ENCODE measurements around the gene PTPN4. TPM values are rescaled to one million over a fixed set of nuclear protein-coding genes. Genes with fewer than 3 reads are reported as not detected.

The PTPN4 gene
- total RNA-seq, 6 donors from 2014 or later = 15.3 to 112 (median 35.9) TPM

- no peak for TF ChIP-seq CTCF (IDR thresholded peaks at IDR 0.05)
- TF ChIP-seq EP300 (IDR thresholded peaks at IDR 0.05) = no peak
- TF ChIP-seq POLR2A (IDR thresholded peaks at IDR 0.05) = no peak
- TF ChIP-seq POLR2AphosphoS5 (IDR thresholded peaks at IDR 0.05) = no peak
- Histone ChIP-seq H3K9me3 (no peaks in the 10 kb centered on the region), H3K4me1 (peaks cover under 1 to 12% (median 10%) of the 10 kb centered on the region in 4 donors), H3K4me3 (peak overlapping the region in 3 of 4 donors; percentile 68 to 96 (median 86)), H3K27ac (peak overlapping the region in 2 of 4 donors; percentile 17 to 88), H3K36me3 (no peaks in the 10 kb centered on the region), H3K27me3 (no peaks in the 10 kb centered on the region)
- ATAC-seq (ENCODE audit: low FRiP score in 2 of 2) = no peak
- 60 to 65% methylated on average over 8 of the region's 8 CpGs for WGBS, 2 donors
- no peak for DNase-seq
Measured at GRCh38 chr2:120014226-120014980, 254.7 kb downstream of the PTPN4 start.

- H3K36me3 ChIP-seq = peaks cover 0 to 3% (median 0%) of the 10 kb centered on the region in 4 donors
- no peaks in the 10 kb centered on the region for H3K9me3 ChIP-seq
- WGBS, 2 donors = 79 to 81% methylated on average over 3 of the region's 3 CpGs
- H3K27ac ChIP-seq = peak overlapping the region in 1 of 4 donors; percentile 17
- TF ChIP-seq POLR2AphosphoS5 (IDR thresholded peaks at IDR 0.05) (no peak), EP300 (IDR thresholded peaks at IDR 0.05) (no peak), POLR2A (IDR thresholded peaks at IDR 0.05) (no peak), CTCF (IDR thresholded peaks at IDR 0.05) (no peak)
- H3K4me3 ChIP-seq = no peak overlapping the region
- H3K27me3 ChIP-seq = no peaks in the 10 kb centered on the region
- H3K4me1 ChIP-seq = peaks cover 3 to 16% (median 10%) of the 10 kb centered on the region in 4 donors
- DNase-seq (no peak), ATAC-seq (ENCODE audit: low FRiP score in 2 of 2) (no peak)
Measured at GRCh38 chr2:120016800-120017199, 257.1 kb downstream of the PTPN4 start.

- WGBS, 2 donors = 83 to 85% methylated on average over 2 of the region's 2 CpGs
- H3K9me3 ChIP-seq = no peaks in the 10 kb centered on the region
- H3K4me3 ChIP-seq = no peak overlapping the region
- H3K36me3 ChIP-seq = peaks cover 0 to 3% (median 0%) of the 10 kb centered on the region in 4 donors
- TF ChIP-seq CTCF (IDR thresholded peaks at IDR 0.05) = no peak
- TF ChIP-seq EP300 (IDR thresholded peaks at IDR 0.05) = no peak
- TF ChIP-seq POLR2AphosphoS5 (IDR thresholded peaks at IDR 0.05) = no peak
- TF ChIP-seq POLR2A (IDR thresholded peaks at IDR 0.05) = no peak
- no peak for DNase-seq
- ATAC-seq (ENCODE audit: low FRiP score in 2 of 2) = no peak
- no peaks in the 10 kb centered on the region for H3K27me3 ChIP-seq
- peak overlapping the region in 1 of 4 donors; percentile 17 for H3K27ac ChIP-seq
- peaks cover 3 to 15% (median 8%) of the 10 kb centered on the region in 4 donors for H3K4me1 ChIP-seq
Measured at GRCh38 chr2:120017201-120017600, 257.5 kb downstream of the PTPN4 start.

GRCh38 chr2:120018549-120018948 lies 258.8 kb downstream of the PTPN4 start:
- H3K9me3 ChIP-seq = no peaks in the 10 kb centered on the region
- H3K27ac ChIP-seq = no peak overlapping the region
- peaks cover 1 to 12% (median 3%) of the 10 kb centered on the region in 4 donors for H3K4me1 ChIP-seq
- H3K36me3 ChIP-seq = peaks cover 0 to 3% (median 0%) of the 10 kb centered on the region in 4 donors
- DNase-seq = peak in 1 of 2 donors; percentile 65
- no peaks in the 10 kb centered on the region for H3K27me3 ChIP-seq
- WGBS, 2 donors = 83 to 86% methylated on average over 4 of the region's 4 CpGs
- no peak for TF ChIP-seq POLR2A (IDR thresholded peaks at IDR 0.05)
- TF ChIP-seq POLR2AphosphoS5 (IDR thresholded peaks at IDR 0.05) = no peak
- no peak for TF ChIP-seq CTCF (IDR thresholded peaks at IDR 0.05)
- TF ChIP-seq EP300 (IDR thresholded peaks at IDR 0.05) = no peak
- ATAC-seq (ENCODE audit: low FRiP score in 2 of 2) = no peak
- no peak overlapping the region for H3K4me3 ChIP-seq
